ENCODE results near the gene PLEKHJ1. TPM values are rescaled to one million over a fixed set of nuclear protein-coding genes. Genes with fewer than 3 reads are reported as not detected.

Gene PLEKHJ1, protein sequence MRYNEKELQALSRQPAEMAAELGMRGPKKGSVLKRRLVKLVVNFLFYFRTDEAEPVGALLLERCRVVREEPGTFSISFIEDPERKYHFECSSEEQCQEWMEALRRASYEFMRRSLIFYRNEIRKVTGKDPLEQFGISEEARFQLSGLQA
- total RNA-seq (2016; rRNA removed; fragmentation: Illumina TruSeq; extraction: Trizol) (108 and 130 TPM in 2 replicates), polyA plus RNA-seq (2011; rRNA removed) (70.5 and 89.7 TPM in 2 replicates), polyA minus RNA-seq (2011; rRNA and poly(A)+ RNA removed; ENCODE audit: low replicate concordance) (33.4 and 58.0 TPM in 2 replicates), Bru-seq, nascent RNA (percentile 75 among the genes with signal in this experiment), BruChase-seq, experiment 1, labeled RNA remaining after a 6-hour chase (percentile 86 among the genes with signal in this experiment), BruChase-seq, experiment 2, labeled RNA remaining after a 2-hour chase (percentile 80 among the genes with signal in this experiment)
- total RNA-seq (2016; cell fraction: cytosol; rRNA removed; fragmentation: Illumina TruSeq; extraction: Trizol; ENCODE audit: low read depth) = 129 and 146 TPM in 2 replicates
- 99.2 and 143 TPM in 2 replicates for total RNA-seq (2016; cell fraction: insoluble cytoplasmic fraction; rRNA removed; fragmentation: Illumina TruSeq; extraction: Trizol)
- total RNA-seq (2016; cell fraction: membrane; rRNA removed; fragmentation: Illumina TruSeq; extraction: Trizol) = 198 and 217 TPM in 2 replicates
- 72.7 and 85.2 TPM in 2 replicates for total RNA-seq (2016; cell fraction: nucleus; rRNA removed; fragmentation: Illumina TruSeq; extraction: Trizol)
- polyA plus RNA-seq (2011; cell fraction: cytosol; rRNA removed) = 94.0 and 125 TPM in 2 replicates
- 130 and 144 TPM in 2 replicates for polyA plus RNA-seq (2011; cell fraction: nucleus; rRNA removed)
- 41.8 and 57.9 TPM in 2 replicates for polyA plus RNA-seq (2012)
- polyA plus RNA-seq (2016; cell fraction: cytosol; fragmentation: Illumina TruSeq; extraction: Trizol; ENCODE audit: low read depth) = 147 and 176 TPM in 2 replicates
- 97.4 and 103 TPM in 2 replicates for polyA plus RNA-seq (2016; cell fraction: insoluble cytoplasmic fraction; fragmentation: Illumina TruSeq; extraction: Trizol; ENCODE audit: low read depth)
- 170 and 175 TPM in 2 replicates for polyA plus RNA-seq (2016; cell fraction: membrane; fragmentation: Illumina TruSeq; extraction: Trizol; ENCODE audit: low read depth)
- 156 and 163 TPM in 2 replicates for polyA plus RNA-seq (2016; cell fraction: nucleus; fragmentation: Illumina TruSeq; extraction: Trizol; ENCODE audit: insufficient read depth, low read depth)
- 18.1 and 22.7 TPM in 2 replicates for polyA minus RNA-seq (2011; cell fraction: cytosol; rRNA and poly(A)+ RNA removed)
- polyA minus RNA-seq (2011; cell fraction: nucleus; rRNA and poly(A)+ RNA removed) = 23.2 and 28.0 TPM in 2 replicates
- long read RNA-seq, experiment 1, transcript PLEKHJ1-201 (6 exons, 1,206 nt) = major isoform, 165 of 204 reads
- long read RNA-seq, experiment 1, transcript PLEKHJ1-213 (5 exons, 1,092 nt) = minor isoform, 9 of 204 reads
- long read RNA-seq, experiment 1, partial matches to known transcripts = 7 of 204 reads
- long read RNA-seq, experiment 1, other reads (novel, unspliced or antisense) = 17 of 204 reads
- long read RNA-seq, experiment 2, transcript PLEKHJ1-201 (6 exons, 1,206 nt) = major isoform, 138 of 204 reads
- long read RNA-seq, experiment 2, transcript PLEKHJ1-213 (5 exons, 1,092 nt) = minor isoform, 11 of 204 reads
- long read RNA-seq, experiment 2, transcript PLEKHJ1-204 (4 exons, 935 nt) = minor isoform, 6 of 204 reads
- long read RNA-seq, experiment 2, partial matches to known transcripts = 11 of 204 reads
- long read RNA-seq, experiment 2, other reads (novel, unspliced or antisense) = 32 of 204 reads

DNA sequence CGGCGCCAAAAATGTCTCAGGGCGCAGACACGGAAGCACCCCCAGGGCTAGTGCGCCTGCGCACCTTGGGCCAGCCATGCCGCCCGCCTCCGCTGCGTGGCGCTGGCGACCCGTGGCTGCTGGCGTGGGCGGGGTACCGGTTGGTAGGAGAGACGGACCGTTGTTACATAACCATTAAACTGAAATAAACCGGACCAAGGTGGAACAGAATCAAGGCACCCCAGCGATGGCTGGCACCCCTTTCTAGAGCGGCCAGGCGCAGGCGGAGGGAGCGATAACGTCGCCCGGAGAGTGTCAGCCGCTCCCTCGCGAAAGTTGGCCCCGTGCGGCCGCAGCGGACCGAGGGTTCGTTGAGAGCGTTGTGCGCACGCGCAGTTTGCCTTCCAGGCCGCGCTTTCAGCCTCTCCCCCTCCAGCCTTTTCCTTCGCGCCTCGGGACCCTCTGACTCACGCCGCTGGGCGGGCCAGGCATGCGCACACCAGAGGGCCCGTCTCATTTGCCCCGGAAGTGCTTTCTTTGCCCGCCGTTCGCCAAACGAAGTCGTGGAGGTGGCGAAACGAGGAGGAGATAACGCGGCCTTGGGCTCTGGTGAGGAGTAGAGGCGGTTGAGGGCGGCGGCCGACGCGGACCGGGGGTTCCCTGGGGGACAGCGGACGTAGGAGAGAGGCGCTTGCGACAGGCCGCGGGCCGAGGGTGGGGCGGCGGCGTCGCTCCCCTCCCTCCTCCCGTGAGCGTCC lies at the start of gene PLEKHJ1, which contains the start of gene SF3A2:
PLEKHJ1 (minus strand) TSS at position 16 of the 737 bp plus-strand sequence. CDS start 81 bp downstream, outside the sequence.
SF3A2 (plus strand) TSS at position 511 of the 737 bp plus-strand sequence. CDS start 6,595 bp downstream, outside the sequence.
- peaks cover 44% of the 10 kb centered on the region for H4K20me1 ChIP-seq (ENCODE audit: insufficient read depth, low read length)
- H3K4me1 ChIP-seq (ENCODE audit: insufficient read depth, low read length) = peaks cover 75% of the 10 kb centered on the region
- 3% methylated on average over 14 of the region's 80 CpGs for WGBS (ENCODE audit: low lambda C conversion rate)
- peak; percentile 60 for ATAC-seq
- no peaks in the 10 kb centered on the region for H3K9me3 ChIP-seq (ENCODE audit: low read length)
- H3K36me3 ChIP-seq (replicated peaks in 1 of 2; ENCODE audit: control insufficient read depth in 1 of 2, insufficient read depth in 2 of 2, low read length in 2 of 2) = peaks cover 8 to 10% of the 10 kb centered on the region in 2 experiments; a peak in 3 of 5 replicates
- FAIRE-seq = peak; percentile 81
- H3K27ac ChIP-seq (ENCODE audit: extremely low read length, insufficient read depth, low read length) = peak within 1 kb of the TSS; percentile 97
- H3K4me2 ChIP-seq (ENCODE audit: low read depth, low read length) = peak within 1 kb of the TSS; percentile 98
- no TSS peak for BruUV-seq (replicated peaks)
- intact Hi-C loops (cut with micrococcal nuclease; ENCODE audit: unreplicated experiment) (loop anchor here (5.0 to 10.0 kb wide), 3 partner anchors 36 to 82 kb away; partner anchors contain the start of gene AP3D1), in situ Hi-C loops (cut with HindIII; ENCODE audit: extremely low pct_ligation_motif_present, low pct_unique_long_range_greater_than_20kb) (loop anchor here (10.0 kb wide), 1 partner anchor 78 kb away; no protein-coding TSS in a partner anchor)
- H2AFZ ChIP-seq (ENCODE audit: low read length) = no peak within 1 kb of the TSS
- ChIA-PET POLR2A (interaction anchor here (0.8 to 5.8 kb wide), 14 partner anchors 16 to 176 kb away, joined by 4 to 35 read pairs (median 6); partner anchors contain the start of gene DOT1L), CTCF (ENCODE audit: low intra/inter-chr PET ratio, low total read pairs) (interaction anchor here (1.1 to 2.4 kb wide), 5 partner anchors 18 to 79 kb away, joined by 3 to 17 read pairs (median 7); no protein-coding TSS in a partner anchor)
- peak within 1 kb of the TSS; percentile 85 for H3K9ac ChIP-seq (ENCODE audit: insufficient read depth, low read depth, low read length)
- no peaks in the 10 kb centered on the region for H3K27me3 ChIP-seq (ENCODE audit: control insufficient read depth in 1 of 2, insufficient read depth in 2 of 2, low read length in 2 of 2)
- DNase-seq (ENCODE audit: low spot score) = peak; percentile 96
- H3K4me3 ChIP-seq (replicated peaks in 1 of 3; ENCODE audit: insufficient read depth in 1 of 3, low read depth in 2 of 3, low read length in 3 of 3) = peak within 1 kb of the TSS; percentile 83 to 92 (median 87)
- H3K79me2 ChIP-seq (ENCODE audit: insufficient read depth, low read length) = peaks cover 52% of the 10 kb centered on the region
- TF ChIP-seq ZNF3 (CRISPR knock-in tag; IDR thresholded peaks at IDR 0.05) (peak; percentile 63; the same call in 1 of the 2 replicates), MXD4 (CRISPR knock-in tag; IDR thresholded peaks at IDR 0.05) (peak; percentile 95), HMG20A (CRISPR knock-in tag; IDR thresholded peaks at IDR 0.05; ENCODE audit: borderline replicate concordance) (no peak), YEATS4 (CRISPR knock-in tag; IDR thresholded peaks at IDR 0.05; ENCODE audit: borderline replicate concordance) (peak; percentile 94), SIX1 (CRISPR knock-in tag; IDR thresholded peaks at IDR 0.05; ENCODE audit: borderline replicate concordance) (0 out of 2 replicates have a peak, but pooled peaks have one; percentile 22), JARID2 (CRISPR knock-in tag; IDR thresholded peaks at IDR 0.05; ENCODE audit: insufficient replicate concordance) (peak; percentile 78), MAFF (IDR thresholded peaks at IDR 0.05; ENCODE audit: low read depth, low read length) (no peak), ZNF558 (CRISPR knock-in tag; IDR thresholded peaks at IDR 0.05; ENCODE audit: borderline replicate concordance) (peak; percentile 99), ZFP36L2 (CRISPR knock-in tag; IDR thresholded peaks at IDR 0.05) (peak; percentile 81)
- TF ChIP-seq, protein P1, sequence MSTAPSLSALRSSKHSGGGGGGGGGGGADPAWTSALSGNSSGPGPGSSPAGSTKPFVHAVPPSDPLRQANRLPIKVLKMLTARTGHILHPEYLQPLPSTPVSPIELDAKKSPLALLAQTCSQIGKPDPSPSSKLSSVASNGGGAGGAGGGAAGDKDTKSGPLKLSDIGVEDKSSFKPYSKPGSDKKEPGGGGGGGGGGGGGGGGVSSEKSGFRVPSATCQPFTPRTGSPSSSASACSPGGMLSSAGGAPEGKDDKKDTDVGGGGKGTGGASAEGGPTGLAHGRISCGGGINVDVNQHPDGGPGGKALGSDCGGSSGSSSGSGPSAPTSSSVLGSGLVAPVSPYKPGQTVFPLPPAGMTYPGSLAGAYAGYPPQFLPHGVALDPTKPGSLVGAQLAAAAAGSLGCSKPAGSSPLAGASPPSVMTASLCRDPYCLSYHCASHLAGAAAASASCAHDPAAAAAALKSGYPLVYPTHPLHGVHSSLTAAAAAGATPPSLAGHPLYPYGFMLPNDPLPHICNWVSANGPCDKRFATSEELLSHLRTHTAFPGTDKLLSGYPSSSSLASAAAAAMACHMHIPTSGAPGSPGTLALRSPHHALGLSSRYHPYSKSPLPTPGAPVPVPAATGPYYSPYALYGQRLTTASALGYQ (CRISPR knock-in tag; IDR thresholded peaks at IDR 0.05) = peak; percentile 64
- TF ChIP-seq, protein P2, sequence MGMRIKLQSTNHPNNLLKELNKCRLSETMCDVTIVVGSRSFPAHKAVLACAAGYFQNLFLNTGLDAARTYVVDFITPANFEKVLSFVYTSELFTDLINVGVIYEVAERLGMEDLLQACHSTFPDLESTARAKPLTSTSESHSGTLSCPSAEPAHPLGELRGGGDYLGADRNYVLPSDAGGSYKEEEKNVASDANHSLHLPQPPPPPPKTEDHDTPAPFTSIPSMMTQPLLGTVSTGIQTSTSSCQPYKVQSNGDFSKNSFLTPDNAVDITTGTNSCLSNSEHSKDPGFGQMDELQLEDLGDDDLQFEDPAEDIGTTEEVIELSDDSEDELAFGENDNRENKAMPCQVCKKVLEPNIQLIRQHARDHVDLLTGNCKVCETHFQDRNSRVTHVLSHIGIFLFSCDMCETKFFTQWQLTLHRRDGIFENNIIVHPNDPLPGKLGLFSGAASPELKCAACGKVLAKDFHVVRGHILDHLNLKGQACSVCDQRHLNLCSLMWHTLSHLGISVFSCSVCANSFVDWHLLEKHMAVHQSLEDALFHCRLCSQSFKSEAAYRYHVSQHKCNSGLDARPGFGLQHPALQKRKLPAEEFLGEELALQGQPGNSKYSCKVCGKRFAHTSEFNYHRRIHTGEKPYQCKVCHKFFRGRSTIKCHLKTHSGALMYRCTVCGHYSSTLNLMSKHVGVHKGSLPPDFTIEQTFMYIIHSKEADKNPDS (CRISPR knock-in tag; IDR thresholded peaks at IDR 0.05) = peak; percentile 95; the same call in 1 of the 2 replicates
